ENCODE results near the gene NEIL3.

GRCh38 chr4:177332119-177332518 lies 22.4 kb downstream of the NEIL3 start:
- TF ChIP-seq CTCF (IDR thresholded peaks at IDR 0.05; ENCODE audit: low read length) (no peak), EZH2 (IDR thresholded peaks at IDR 0.05; ENCODE audit: borderline replicate concordance, low read length) (no peak)
